LNCAP (cell line): ENCODE results near the gene ACTR3.

Experiments
- TF ChIP-seq, protein P1 (sequence below): fragments of 450-650 bp; IDR thresholded peaks from 2 replicates; pipeline ENCODE4 v1.5.1; 2017; ENCODE audit warnings: mild to moderate bottlenecking

ACTR3 gene

DNA sequence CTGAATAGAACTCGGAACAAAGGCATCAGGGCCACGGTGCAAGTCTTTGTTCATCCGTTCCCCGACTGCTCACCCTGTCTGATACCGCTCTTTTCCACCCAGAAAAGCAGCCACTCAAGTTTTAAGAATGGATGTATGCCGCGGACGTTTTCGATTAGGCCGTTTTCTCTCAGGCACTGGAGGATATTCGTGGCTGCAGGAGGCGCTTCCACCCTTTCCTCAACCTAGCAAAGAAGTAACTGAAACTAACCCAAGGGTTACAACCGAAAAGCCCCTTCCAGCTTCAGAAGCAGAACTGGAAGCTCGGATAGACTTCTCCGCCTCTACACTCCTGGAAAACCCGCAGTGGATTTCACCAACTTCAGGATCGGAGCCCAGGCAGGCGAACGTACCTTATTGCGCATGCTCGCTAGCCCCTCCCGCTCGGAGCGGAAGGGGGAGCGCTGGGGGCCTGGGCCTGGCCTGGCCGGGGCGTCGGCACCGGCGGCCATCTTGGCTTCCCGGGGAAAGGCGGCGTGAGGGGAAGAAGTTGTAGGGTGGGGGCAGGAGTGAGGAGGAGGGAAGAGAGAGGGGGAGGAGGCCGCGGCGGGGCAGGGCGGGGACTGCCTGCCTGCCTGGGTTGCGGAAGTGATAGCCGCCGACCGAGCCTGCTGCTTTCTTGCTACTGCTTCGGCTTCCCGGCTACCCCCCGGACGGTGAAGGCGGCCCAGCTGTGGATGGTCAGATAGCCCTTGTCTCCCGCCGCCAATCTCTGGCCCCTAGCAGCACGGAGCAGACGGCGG is at the start of gene ACTR3:
ACTR3 (plus strand) TSS at position 619 of the 782 bp plus-strand sequence. CDS start 191 bp downstream, outside the sequence.
- TF ChIP-seq, protein P1, sequence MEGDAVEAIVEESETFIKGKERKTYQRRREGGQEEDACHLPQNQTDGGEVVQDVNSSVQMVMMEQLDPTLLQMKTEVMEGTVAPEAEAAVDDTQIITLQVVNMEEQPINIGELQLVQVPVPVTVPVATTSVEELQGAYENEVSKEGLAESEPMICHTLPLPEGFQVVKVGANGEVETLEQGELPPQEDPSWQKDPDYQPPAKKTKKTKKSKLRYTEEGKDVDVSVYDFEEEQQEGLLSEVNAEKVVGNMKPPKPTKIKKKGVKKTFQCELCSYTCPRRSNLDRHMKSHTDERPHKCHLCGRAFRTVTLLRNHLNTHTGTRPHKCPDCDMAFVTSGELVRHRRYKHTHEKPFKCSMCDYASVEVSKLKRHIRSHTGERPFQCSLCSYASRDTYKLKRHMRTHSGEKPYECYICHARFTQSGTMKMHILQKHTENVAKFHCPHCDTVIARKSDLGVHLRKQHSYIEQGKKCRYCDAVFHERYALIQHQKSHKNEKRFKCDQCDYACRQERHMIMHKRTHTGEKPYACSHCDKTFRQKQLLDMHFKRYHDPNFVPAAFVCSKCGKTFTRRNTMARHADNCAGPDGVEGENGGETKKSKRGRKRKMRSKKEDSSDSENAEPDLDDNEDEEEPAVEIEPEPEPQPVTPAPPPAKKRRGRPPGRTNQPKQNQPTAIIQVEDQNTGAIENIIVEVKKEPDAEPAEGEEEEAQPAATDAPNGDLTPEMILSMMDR, result no peak

DNA sequence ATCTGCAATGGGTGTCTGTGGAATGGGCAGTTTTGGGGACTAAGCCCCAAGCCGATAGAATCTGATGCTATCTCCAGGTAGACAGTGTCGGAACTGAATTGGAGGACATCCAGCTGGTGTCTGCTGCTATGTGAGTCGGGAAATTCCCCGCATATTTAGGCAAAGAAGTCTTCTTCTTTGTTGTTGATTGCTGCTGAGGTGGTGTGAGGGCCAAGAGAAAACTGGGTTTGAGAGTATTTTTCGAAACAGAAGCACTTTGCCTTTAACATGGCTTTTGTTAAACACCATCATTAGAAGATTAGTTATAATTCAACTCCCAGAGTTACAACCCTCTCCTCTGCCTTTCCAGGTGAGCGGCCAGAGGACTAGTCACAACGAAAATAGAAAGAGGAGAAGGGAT is 49.4 kb upstream of the ACTR3 start:
- TF ChIP-seq, protein P1, result no peak

DNA sequence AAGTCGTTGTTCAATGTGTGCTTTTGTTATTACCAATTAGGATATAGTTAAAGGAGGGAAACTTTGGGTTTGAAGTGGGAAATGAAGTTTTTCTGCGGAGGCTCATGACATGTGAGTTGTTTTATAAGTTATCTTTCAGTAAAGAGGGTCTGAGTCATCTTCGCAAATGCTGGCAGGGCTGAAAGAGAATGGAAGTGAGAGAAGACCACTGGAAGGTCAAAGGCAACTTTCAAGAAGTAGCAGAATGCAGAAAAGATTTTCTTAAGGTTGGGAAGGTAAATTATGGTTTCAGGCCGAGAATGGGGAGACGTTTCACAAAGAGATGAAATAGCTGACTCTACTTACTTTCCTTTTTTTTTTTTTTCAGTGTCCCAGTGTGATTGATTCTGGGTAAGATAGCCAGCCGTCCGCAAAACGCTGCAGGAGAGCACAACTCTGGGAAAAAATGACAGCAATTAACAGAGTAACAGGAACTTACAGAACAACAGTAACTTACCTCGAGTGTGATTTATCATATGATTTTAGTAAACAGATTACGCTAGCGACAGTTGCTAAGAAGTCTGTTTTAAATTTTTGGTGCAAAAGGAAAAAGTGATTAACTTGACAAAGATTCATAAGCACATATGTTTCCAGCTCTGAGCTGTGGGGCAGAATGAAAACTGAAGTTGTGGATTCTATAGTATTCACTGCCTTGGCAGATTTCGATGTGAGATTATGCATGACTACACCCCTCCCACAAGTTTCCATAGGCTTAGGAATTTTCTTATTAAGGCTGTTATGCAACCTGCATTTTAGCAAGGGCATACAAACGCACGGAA is 46.8 kb upstream of the ACTR3 start:
- TF ChIP-seq, protein P1, result no peak

DNA sequence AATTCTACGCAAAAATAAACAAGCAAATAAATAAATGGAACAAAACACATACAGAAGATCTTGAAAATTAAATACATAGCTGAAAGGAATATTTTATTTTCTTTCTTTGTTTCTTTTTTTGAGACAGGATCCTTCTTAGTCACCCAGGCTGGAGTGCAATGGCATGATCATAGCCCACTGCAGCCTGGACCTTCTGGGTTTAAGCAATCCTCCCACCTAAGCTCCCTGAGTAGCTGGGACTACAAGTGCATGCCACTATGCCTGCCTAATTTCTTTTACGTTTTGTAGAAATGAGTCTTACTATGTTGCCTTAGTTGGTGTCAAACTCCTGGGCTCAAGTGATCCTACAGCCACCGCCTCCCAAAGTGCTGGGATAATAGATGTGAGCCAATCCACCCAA is 44.6 kb upstream of the ACTR3 start:
- TF ChIP-seq, protein P1, result no peak

DNA sequence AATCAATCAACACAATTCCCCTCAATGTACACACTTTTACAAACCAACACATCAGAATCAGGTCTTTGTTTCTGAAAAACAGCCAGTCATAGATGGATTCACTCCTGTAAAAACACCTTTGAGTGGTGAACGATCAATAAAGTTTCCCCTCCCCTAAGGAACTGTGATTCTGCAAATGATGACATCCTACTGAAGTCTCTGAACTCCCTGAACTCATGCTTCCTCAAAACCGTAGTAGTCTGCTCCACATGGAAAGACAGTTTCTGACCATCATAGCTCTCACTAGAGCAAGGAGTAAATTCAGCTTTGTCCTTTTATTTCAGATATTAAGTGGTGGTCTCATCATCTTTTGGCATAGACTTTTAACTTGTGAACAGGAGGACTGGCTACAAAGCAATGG is 43.5 kb upstream of the ACTR3 start:
- TF ChIP-seq, protein P1, result no peak

DNA sequence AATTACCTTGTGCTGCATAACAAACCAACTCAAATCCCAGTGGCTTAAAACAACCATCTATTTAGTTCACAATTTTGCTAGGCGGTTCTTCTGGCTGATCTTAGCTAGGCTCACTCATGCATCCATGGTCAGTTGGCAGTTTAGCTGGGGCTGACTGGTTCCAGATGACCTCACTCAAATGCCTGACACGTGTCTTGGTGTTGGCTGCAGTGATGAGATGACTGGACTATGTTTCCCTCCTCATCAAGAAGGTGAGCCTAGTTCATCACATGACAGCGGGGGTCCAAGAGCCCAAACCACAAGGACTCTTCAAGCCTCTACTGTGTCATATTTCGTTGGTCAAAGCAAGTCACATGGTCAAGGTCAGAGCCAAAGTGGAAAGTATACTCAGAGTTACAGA is 42.7 kb upstream of the ACTR3 start:
- TF ChIP-seq, protein P1, result no peak

DNA sequence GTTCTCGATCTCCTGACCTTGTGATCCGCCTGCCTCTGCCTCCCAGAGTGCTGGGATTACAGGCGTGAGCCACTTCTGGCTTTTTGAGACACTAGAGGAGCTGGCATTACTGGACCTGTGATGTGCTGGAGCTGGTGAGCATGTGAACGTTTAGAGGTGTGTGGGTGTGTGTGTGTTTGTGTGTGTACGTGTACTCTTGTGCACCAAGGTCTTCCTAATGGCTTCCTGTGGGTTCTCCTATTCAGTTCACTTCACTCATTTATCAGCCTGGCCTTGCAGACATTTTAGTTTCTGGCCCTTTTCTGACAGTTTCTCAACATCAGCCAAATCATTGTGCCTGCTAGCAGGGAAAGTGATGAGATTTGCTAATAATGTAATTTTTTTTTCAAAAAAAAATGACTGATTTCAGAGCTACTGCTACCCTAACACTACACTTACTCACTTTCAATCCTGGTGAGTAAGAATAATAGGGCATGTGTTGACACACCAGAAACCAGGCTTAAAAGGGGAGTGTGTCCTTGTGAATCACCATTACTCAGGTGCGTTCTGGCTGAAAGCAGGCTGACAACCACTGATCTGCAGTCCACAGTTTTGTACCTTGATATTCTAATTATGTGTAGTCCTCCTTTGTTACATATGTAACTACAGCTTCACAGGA is 41.0 kb upstream of the ACTR3 start:
- TF ChIP-seq, protein P1, result no peak
